SH-SY5Y (cell line): ENCODE results near the gene SELENOS.

Experiments
- GATA2 ChIP-seq: IDR thresholded peaks from 2 replicates; pipeline ENCODE4 v1.6.1; 2011; ENCODE audit warnings: mild to moderate bottlenecking, low read depth, low read length
- GATA3 ChIP-seq: IDR thresholded peaks from 2 replicates; pipeline ENCODE4 v1.6.1; 2011; ENCODE audit warnings: low read depth, mild to moderate bottlenecking, low read length, moderate library complexity

Gene SELENOS, protein sequence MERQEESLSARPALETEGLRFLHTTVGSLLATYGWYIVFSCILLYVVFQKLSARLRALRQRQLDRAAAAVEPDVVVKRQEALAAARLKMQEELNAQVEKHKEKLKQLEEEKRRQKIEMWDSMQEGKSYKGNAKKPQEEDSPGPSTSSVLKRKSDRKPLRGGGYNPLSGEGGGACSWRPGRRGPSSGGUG

DNA sequence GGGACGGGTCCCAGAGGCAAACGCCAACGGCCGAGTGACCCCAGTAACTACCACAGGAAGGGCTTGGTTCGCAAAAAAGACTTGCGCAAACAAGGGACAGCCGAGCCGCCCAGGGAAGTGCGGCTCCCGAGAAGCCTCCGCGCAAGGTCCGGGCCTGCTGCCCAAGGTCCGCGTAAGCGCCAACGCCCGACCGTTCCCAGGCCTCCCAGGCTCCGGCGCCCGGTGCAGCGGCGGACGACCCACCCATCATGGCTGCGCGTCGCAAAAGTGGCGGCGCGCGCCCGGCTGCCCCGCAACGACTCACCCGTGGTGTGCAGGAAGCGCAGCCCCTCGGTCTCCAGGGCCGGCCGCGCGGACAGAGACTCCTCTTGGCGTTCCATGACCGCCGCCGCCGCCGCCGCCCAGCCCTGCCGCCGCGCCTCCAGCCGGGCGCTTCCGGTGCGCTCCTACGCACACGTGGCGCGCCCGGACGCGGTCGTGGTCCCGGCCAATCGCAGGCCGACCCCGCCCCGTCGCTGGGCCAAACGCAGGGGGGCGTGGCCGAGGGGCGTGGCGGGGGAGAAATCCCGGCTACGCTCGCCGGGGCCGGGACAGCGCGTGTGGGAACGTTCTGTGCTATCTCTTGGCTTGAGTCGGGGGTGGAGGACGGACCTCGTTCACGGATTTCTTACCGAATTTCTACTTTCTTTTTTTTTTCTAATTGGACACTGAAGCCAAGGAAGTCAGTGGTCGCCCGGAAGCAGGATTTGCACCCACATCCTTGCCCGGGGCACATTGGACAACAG lies at the start of gene SELENOS:
Gene SELENOS, minus strand, starts transcription at position 448 of the 785 bp plus-strand sequence. Its CDS starts 68 bp downstream, at position 380.
- no peak for TF ChIP-seq GATA3
- TF ChIP-seq GATA2 = no peak

DNA sequence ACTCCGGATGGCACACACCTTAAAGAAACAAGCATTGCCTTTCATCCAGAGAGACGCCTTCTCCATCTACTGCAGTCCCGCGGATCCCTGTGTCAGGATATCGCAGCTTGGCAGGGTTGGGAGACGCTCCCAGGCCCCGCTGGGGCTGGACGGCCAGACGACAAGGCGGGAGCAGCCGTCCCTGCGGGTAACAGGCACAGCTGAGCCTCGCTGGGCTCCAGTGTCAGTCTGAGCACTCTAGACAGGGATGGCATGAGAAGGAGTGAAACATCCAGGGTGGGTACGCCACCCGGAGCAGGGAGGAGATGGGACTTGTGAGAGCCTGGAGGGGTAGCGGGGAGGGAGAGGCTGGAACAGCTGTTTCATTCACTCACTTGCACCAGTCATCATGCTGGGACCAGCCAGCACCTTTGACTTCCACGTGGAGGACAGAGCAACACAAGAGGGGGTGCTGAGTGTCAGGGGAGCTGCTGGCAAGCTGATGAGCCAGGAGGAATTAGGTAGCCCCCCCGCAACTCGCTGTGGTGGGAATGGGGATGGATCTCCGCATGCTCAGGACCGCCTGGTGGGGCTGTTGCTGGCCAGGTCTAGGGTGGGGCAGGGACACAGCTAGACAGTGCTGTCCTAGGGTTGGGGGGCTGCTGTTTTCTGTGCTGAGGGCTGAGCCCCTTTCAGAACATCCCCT lies 49.3 kb upstream of the SELENOS start:
- TF ChIP-seq GATA3 (no peak), GATA2 (no peak)

DNA sequence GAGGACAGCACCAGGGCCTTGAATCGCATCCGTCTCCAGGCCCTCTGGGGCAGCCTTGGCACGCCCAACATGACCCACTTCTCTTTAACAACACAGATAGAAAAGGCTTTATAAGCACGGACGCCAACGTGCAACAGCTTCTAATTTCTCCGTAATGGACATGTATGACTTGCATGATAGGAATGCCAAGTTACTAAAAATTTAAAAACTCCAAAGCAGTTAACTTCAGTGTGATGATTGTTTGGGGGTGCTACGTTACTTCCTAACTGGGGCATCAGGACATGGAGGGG lies 48.7 kb upstream of the SELENOS start:
- TF ChIP-seq GATA2 = no peak
- no peak for TF ChIP-seq GATA3

DNA sequence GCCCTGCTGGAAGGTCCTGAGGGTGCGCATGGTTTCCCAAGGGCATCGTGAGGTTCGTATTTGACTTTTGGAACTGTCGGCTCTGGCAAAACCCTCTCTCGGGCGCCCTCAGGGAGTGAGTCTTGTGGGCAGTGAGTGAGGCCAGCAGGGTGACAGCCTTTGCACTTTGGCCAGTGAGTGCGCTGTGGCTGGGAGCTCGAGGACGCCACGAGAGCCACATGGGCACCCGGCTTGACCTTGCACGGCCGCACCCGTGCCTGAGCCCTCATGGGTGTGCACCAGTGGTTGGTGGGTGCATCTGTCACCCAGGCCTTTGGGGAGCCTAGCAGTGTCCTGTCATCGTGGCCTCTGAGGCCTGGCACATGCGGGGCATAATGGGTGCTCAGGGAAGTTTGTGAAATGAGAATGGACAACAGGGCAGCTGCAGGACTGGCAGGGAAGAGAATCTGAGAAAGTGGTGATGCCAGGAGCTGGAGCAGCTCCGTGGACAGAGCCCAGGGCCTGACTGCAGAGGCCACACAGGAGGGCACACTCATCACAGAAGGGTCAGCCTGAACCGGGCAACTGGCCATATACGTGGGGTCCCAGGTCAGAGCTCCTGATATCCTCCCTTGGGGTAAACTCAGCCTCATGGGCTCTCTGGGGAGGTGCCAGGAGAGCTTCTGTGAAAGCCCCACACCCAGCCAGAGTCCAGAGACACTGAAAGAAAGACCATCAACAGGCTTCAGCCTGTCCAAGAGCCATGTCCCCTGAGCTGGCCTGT lies 48.2 kb upstream of the SELENOS start:
- TF ChIP-seq GATA3 (no peak), GATA2 (no peak)

DNA sequence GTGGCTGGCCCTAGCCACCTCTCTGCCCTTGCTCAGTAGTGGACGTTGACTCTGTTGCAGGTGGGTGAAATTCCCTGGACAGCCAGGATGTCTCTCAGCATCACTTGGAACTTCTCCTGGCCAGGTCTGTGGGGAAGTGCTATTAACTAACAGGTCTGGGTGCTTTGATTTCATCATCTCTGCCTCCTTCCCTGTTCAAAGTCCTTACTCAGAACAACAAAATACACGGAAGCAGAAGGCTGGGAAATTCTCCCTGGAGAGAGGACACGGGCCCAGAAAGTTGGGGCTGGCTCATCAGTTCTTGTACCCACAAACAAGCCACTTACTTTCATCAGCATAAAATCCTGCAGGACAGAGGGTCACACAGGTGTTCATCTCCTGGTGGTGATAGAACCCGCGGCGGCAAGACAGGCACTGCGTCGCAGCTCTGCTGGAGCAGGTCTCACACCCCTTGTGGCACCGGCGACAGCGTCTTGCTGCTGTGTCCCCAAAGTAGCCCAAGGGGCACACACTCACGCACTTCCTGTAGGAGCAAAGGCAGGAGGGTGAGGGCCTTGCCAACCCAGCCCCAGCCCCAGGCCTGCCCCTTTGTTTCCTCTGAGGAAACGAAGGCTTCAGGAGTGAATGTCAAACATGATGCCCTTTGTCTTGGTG lies 47.4 kb upstream of the SELENOS start:
- TF ChIP-seq GATA2 (no peak), GATA3 (no peak)

DNA sequence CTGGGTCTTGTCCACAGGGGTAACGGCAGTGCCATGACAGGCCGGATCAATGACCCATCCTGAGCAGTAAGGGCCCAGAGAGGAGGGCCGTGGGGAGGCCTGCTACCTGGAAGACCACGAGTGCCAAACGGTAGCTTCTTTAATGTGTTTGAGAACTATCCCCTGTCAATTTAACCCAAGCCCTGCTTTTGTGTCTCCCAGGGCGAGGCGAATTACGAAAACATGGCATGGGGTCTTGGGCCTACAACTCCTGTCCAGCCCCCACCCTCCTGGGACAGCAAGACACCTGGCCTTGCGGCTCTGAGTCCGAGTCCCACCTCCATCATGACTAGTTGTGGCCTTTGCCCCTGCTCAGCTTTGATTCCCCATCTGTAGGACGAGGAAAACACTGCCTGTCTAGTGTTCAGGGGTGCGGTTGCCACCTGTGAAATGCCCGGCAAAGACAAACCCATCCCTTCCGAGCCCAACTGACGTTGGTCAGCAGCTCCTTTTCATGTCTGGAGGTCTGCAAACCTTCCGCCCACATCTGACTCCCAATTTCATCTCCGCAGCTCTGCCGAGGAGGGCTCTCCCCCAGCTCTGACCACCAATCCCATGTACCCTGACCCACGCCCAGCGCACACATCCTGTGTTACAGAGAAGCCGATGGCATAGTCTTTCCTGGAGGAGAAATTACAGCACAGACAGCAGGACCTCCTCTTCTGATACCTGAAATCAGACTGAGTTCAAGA lies 46.7 kb upstream of the SELENOS start:
- TF ChIP-seq GATA2 (no peak), GATA3 (no peak)

DNA sequence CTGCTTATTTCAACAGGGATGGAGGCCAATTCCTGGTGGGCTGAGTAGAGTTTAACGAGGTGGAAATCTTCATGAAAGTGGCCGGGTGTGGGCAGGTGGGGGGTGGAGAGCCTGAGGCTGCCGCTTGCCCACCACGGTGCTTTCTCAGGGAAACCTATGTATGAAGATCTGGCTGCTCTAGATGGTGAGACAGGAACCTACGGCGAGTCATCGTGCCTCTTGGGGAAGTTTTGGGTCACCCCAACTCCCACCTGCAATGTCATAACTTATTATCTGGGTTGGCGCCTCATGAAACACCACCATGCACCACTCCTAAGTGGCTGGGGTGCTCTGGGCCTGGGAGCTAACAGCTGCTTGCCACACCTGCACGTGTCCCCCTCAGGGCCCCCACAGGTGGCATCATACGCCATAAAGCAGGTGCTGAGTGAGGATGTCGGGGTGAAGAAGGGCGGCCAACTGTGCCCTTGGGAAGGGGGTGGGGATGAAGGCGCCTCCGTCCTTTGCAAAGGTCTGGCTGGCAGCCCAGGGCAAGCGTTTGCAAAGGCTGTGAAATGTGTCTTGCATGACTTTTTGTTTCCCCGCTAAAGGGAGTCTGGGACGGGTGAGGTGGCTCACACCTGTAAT lies 45.7 kb upstream of the SELENOS start:
- TF ChIP-seq GATA3 (no peak), GATA2 (no peak)

DNA sequence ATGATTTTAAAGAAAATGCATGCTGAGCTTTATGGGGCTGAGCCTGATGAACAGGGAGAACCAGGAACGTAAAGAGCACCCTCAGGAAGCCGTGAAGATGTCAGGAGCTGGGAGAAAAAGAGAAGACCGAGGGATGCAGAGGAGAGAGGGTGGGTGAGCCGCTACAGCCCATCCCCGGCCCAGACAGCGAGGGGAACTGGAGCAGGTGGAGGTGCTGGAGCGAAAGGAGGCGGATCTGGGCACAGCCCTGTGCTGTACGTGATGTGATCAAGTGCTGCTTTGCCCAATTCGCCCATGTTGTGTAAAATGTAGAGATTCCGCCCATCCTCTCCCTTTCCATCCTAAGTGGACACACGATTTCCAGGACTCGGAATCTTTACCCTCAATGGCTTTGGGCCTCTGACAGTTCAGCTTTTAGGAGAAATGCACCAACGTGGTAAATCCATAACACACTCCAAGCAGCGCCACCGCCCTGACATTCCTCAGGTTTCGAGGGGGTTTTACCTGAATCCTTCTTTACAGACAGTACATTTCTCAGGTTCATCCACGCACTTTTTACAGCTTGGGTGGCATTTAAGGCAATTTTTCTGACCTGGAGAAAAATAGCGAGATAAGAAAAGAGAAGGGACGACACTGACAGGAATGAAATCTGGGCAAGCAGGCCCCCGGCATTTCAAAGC lies 44.9 kb upstream of the SELENOS start:
- TF ChIP-seq GATA3 = no peak

DNA sequence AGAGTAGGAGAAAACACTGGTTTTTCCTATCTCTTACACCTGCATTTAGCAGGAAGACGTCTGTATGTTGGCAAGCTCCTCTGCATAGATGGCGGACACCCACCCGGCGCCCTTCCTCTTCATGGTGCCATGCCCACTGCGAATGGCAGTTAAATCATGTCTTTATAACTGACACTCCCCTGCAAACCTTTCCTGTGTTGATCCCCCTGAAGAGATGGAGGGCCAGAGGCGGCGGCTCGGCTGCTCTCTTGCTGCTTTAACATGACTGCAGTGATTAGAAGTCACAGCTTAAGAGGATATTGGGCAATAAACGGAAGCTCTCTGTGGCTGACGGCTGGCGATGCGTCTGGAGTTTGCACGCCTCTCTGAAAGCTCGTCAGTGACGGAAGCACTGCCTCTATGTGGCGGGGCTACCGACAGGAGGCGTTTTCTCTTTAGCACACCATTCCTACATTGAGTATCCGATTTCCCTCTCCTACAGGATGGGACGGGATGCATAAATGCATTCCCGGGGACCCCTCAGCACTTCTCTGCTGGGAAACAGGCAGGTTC lies 43.3 kb upstream of the SELENOS start:
- TF ChIP-seq GATA3 (no peak), GATA2 (no peak)

DNA sequence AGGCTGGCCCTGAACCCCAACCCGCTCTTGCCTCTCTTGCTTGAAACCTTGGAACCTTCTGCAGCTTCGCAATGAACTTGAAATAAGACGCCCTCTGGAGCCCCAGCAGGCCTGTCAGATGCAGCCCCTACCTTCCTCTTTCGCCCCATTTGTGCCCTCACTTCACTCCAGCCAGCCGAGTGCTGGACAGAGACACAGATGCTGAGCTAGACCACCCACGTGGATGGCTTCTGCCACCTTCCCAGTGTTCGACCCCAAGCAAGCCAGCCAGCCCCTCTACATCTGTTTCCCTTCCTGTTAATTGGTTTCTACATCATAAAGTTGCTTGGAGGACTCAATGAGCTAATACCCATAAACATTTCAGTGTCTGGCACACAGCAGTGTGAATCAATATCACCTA lies 41.6 kb upstream of the SELENOS start:
- TF ChIP-seq GATA2 (no peak), GATA3 (no peak)

DNA sequence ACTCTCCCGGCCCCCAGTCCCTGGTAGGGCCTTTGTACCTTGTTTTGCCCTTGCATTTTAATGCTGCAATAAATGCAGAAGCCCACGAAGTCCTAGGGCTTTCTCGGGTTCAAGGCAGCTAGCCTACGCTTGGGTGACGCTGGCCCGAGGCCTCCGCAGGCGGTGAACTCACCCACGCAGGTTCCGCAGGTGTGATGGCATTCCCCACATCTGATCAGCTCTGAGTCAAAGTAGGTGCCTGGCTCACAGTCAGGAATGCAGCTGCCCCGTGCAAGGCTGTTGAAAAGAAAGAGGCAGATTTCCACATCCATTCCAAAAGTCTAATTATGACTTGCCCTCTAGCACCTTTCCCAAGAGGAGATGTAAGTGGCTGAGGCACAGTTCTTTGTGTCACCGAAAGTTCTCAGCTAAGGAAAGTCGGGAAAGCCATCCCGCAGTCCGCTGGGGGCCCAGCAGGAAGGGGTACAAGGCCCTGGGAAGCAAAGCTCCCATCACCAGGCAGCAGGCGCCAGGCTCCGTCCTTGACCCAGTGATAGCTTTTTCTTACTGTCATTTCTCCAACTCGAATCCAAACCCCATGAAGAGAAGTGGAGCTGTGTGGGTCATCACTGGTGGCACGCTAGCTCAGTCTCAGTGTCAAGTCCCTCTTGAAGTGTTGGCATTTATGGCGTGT lies 41.0 kb upstream of the SELENOS start:
- TF ChIP-seq GATA2 = no peak
- no peak for TF ChIP-seq GATA3

DNA sequence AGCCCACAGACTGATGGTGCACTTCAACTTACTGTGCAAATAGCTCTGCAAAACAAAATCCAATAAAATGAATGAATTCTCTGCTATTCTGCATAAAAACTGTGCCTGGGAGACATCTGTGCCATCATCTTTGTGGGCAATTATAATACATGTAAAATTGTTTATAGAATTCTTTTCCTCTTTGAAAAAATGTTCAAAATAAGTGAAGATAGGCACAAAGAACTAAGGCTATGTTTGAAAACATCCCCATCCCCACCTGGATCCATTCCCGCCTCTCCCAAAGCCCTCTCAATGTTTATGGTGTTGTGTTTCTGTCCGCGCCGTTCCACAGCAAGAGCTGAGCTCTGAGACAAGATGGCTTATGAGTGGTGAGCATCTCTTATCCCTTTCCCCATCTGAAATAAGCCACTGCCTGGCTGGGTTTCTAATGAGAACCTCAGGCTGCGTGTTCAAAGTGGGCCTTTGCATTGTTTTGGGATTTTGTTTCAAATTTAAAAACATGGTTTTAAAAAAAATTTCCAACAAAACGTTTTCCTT lies 40.1 kb upstream of the SELENOS start:
- TF ChIP-seq GATA2 (no peak), GATA3 (no peak)
